ENCODE results near the gene ANGPTL8. TPM values are rescaled to one million over a fixed set of nuclear protein-coding genes. Genes with fewer than 3 reads are reported as not detected.

ANGPTL8 gene
- total and polyA plus RNA-seq, 2 of the 13 experiments (the other 11 are each of a cell fraction or from before 2014, with no cell fraction given), result 27.3 to 243 TPM

DNA sequence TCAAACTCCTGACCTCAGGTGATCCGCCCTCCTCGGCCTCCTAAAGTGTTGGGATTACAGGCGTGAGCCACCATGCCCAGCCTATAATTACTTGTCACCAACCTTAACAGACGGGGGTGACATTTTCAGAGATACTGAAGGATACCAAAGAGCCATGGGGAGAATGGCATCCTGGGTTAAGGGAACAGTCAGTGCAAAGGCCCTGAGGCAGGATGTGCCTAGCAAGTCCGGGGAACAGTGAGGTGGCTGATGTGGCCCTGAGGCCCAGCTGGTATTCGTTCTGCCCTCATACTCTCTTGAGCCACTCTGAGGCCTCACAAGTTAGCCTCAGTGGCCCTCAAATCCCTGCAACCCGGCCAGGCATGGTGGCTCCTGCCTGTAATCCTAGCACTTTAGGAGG is 15.0 kb upstream of the ANGPTL8 start (continued):
- TF ChIP-seq, protein P1, sequence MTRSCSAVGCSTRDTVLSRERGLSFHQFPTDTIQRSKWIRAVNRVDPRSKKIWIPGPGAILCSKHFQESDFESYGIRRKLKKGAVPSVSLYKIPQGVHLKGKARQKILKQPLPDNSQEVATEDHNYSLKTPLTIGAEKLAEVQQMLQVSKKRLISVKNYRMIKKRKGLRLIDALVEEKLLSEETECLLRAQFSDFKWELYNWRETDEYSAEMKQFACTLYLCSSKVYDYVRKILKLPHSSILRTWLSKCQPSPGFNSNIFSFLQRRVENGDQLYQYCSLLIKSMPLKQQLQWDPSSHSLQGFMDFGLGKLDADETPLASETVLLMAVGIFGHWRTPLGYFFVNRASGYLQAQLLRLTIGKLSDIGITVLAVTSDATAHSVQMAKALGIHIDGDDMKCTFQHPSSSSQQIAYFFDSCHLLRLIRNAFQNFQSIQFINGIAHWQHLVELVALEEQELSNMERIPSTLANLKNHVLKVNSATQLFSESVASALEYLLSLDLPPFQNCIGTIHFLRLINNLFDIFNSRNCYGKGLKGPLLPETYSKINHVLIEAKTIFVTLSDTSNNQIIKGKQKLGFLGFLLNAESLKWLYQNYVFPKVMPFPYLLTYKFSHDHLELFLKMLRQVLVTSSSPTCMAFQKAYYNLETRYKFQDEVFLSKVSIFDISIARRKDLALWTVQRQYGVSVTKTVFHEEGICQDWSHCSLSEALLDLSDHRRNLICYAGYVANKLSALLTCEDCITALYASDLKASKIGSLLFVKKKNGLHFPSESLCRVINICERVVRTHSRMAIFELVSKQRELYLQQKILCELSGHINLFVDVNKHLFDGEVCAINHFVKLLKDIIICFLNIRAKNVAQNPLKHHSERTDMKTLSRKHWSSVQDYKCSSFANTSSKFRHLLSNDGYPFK (CRISPR knock-in tag; IDR thresholded peaks at IDR 0.05; ENCODE audit: borderline replicate concordance), result no peak
- TF ChIP-seq, protein P2, sequence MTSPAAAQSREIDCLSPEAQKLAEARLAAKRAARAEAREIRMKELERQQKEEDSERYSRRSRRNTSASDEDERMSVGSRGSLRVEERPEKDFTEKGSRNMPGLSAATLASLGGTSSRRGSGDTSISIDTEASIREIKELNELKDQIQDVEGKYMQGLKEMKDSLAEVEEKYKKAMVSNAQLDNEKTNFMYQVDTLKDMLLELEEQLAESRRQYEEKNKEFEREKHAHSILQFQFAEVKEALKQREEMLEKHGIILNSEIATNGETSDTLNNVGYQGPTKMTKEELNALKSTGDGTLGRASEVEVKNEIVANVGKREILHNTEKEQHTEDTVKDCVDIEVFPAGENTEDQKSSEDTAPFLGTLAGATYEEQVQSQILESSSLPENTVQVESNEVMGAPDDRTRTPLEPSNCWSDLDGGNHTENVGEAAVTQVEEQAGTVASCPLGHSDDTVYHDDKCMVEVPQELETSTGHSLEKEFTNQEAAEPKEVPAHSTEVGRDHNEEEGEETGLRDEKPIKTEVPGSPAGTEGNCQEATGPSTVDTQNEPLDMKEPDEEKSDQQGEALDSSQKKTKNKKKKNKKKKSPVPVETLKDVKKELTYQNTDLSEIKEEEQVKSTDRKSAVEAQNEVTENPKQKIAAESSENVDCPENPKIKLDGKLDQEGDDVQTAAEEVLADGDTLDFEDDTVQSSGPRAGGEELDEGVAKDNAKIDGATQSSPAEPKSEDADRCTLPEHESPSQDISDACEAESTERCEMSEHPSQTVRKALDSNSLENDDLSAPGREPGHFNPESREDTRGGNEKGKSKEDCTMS (CRISPR knock-in tag; conservative IDR thresholded peaks at IDR 0.05), result no peak
- TF ChIP-seq TEAD2 (CRISPR knock-in tag; IDR thresholded peaks at IDR 0.05) (no peak), NFATC3 (CRISPR knock-in tag; IDR thresholded peaks at IDR 0.05) (no peak), ZSCAN31 (CRISPR knock-in tag; IDR thresholded peaks at IDR 0.05; ENCODE audit: low read depth) (no peak)

GRCh38 chr19:11225172-11225571 is 14.2 kb upstream of the ANGPTL8 start:
- H2AFZ ChIP-seq (ENCODE audit: low read length), result no peak overlapping the region
- H3K79me2 ChIP-seq (ENCODE audit: insufficient read depth, low read length), result no peaks in the 10 kb centered on the region
- peaks cover 7 to 24% of the 10 kb centered on the region in 2 experiments; a peak in 4 of 5 replicates for H3K36me3 ChIP-seq (replicated peaks in 1 of 2; ENCODE audit: control insufficient read depth in 1 of 2, insufficient read depth in 2 of 2, low read length in 2 of 2)
- no peak overlapping the region for H3K9ac ChIP-seq (ENCODE audit: insufficient read depth, low read depth, low read length)
- intact Hi-C loops (cut with micrococcal nuclease; ENCODE audit: unreplicated experiment) (no loop called here), in situ Hi-C loops (cut with HindIII; ENCODE audit: extremely low pct_ligation_motif_present, low pct_unique_long_range_greater_than_20kb) (no loop called here)
- no peak overlapping the region for H3K27ac ChIP-seq (ENCODE audit: extremely low read length, insufficient read depth, low read length)
- H3K4me3 ChIP-seq (replicated peaks in 1 of 3; ENCODE audit: insufficient read depth in 1 of 3, low read depth in 2 of 3, low read length in 3 of 3), result no peak overlapping the region
- FAIRE-seq, result no peak
- DNase-seq (ENCODE audit: low spot score), result no peak
- CTCF ChIA-PET (ENCODE audit: low intra/inter-chr PET ratio, low total read pairs), result no interaction called here
- no TSS peak for BruUV-seq (replicated peaks)
- no peak overlapping the region for H3K4me2 ChIP-seq (ENCODE audit: low read depth, low read length)
- no peaks in the 10 kb centered on the region for H3K27me3 ChIP-seq (ENCODE audit: control insufficient read depth in 1 of 2, insufficient read depth in 2 of 2, low read length in 2 of 2)
- H3K9me3 ChIP-seq (ENCODE audit: low read length), result no peaks in the 10 kb centered on the region
- H4K20me1 ChIP-seq (ENCODE audit: insufficient read depth, low read length), result no peaks in the 10 kb centered on the region
- POLR2A ChIA-PET, result no interaction called here
- peaks cover under 1% of the 10 kb centered on the region; the same call in 1 of the 2 replicates for H3K4me1 ChIP-seq (ENCODE audit: insufficient read depth, low read length)
- WGBS (ENCODE audit: low lambda C conversion rate), result 92% methylated on average over 5 of the region's 5 CpGs
- no peak for ATAC-seq
- TF ChIP-seq NFATC3 (CRISPR knock-in tag; IDR thresholded peaks at IDR 0.05) (no peak), JUN (CRISPR knock-in tag; IDR thresholded peaks at IDR 0.05) (no peak), TAF1 (CRISPR knock-in tag; IDR thresholded peaks at IDR 0.05) (no peak), REL (CRISPR knock-in tag; conservative IDR thresholded peaks at IDR 0.05) (no peak), ZNF768 (CRISPR knock-in tag; IDR thresholded peaks at IDR 0.05) (no peak), ZNF766 (CRISPR knock-in tag; IDR thresholded peaks at IDR 0.05; ENCODE audit: borderline replicate concordance) (no peak), RAD51 (IDR thresholded peaks at IDR 0.05; ENCODE audit: borderline replicate concordance) (no peak), ZNF782 (CRISPR knock-in tag; IDR thresholded peaks at IDR 0.05; ENCODE audit: borderline replicate concordance) (no peak), ZNF460 (CRISPR knock-in tag; IDR thresholded peaks at IDR 0.05; ENCODE audit: borderline replicate concordance) (no peak), RFX5 (IDR thresholded peaks at IDR 0.05; ENCODE audit: low read depth, low read length) (no peak), ZNF496 (CRISPR knock-in tag; IDR thresholded peaks at IDR 0.05; ENCODE audit: insufficient replicate concordance) (no peak), ATF2 (CRISPR knock-in tag; IDR thresholded peaks at IDR 0.05) (no peak)
- TF ChIP-seq, protein P3, sequence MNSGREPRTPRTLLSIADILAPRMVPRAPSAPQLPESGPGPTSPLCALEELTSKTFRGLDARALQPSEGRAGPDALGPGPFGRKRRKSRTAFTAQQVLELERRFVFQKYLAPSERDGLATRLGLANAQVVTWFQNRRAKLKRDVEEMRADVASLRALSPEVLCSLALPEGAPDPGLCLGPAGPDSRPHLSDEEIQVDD (CRISPR knock-in tag; IDR thresholded peaks at IDR 0.05; ENCODE audit: borderline replicate concordance), result no peak

All from HepG2 (cell line).